ENCODE results near the gene TMEM30A.

DNA sequence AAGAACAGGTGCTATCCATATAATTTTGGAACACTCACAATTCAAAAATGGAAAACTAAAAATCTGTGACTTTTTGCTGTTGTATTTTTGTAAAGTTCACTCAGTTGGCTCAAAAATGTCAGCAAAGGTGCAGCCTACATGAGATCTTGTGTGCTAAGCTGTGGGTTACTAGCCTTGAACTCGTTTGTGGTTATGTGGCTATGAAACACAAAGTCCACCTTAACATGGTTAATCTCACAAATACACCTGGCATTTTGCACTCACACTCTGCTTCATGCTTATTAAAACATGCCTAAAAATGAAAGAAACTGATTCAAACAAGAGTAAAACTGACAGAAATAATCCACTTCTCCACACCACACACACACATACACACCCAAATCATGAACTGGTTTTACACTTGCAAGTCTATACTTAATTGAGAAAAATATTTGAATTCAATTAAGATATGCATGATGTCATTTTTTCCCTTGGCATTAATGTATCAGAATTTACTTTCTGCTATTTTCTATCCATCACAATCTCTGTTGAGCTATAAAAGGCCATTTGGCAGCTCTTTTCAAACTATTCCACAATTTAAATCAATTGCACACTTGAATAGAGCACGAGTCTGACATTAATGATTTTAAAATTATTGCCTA is 22.9 kb upstream of the TMEM30A start:
- no peak for TF ChIP-seq POLR2A (IDR thresholded peaks at IDR 0.05)
- TF ChIP-seq, protein P1, sequence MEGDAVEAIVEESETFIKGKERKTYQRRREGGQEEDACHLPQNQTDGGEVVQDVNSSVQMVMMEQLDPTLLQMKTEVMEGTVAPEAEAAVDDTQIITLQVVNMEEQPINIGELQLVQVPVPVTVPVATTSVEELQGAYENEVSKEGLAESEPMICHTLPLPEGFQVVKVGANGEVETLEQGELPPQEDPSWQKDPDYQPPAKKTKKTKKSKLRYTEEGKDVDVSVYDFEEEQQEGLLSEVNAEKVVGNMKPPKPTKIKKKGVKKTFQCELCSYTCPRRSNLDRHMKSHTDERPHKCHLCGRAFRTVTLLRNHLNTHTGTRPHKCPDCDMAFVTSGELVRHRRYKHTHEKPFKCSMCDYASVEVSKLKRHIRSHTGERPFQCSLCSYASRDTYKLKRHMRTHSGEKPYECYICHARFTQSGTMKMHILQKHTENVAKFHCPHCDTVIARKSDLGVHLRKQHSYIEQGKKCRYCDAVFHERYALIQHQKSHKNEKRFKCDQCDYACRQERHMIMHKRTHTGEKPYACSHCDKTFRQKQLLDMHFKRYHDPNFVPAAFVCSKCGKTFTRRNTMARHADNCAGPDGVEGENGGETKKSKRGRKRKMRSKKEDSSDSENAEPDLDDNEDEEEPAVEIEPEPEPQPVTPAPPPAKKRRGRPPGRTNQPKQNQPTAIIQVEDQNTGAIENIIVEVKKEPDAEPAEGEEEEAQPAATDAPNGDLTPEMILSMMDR (IDR thresholded peaks at IDR 0.05), result no peak

Measured in body of pancreas (tissue), 4 donors.